HG03108 (cell line): ENCODE data around the gene ZBTB11.
A peak's percentile ranks its signal among the peaks of the same experiment; 100 is the strongest.
"Not testable (repeated sequence)": the region's sequence is repeated elsewhere in the genome, so short reads cannot be mapped to it uniquely, and the experiment has no call there.

ENCODE experiments used
- ATAC-seq: cut with Tn5 transposase; IDR thresholded peaks from one replicate; pipeline ENCODE4 v1.9.1; 2021; ENCODE audit warnings: moderate library complexity; ENCODE audit not compliant: unreplicated experiment

The ZBTB11 gene

GRCh38 chr3:101646726-101647125, 30.2 kb downstream of the ZBTB11 start:
- no peak for ATAC-seq

GRCh38 chr3:101643861-101644613, 32.9 kb downstream of the ZBTB11 start:
- peak; percentile 63 for ATAC-seq

- ATAC-seq: no peak
These were observed 33.7 kb downstream of the ZBTB11 start for GRCh38 chr3:101643009-101643844.

GRCh38 chr3:101642441-101642840, 34.5 kb downstream of the ZBTB11 start:
- no peak for ATAC-seq

GRCh38 chr3:101641397-101642115, 35.4 kb downstream of the ZBTB11 start:
- not testable (repeated sequence) for ATAC-seq

- ATAC-seq: no peak
These were observed 36.7 kb downstream of the ZBTB11 start for GRCh38 chr3:101640256-101640655.

- no peak for ATAC-seq
These were observed 37.5 kb downstream of the ZBTB11 start for GRCh38 chr3:101639280-101639963.

GRCh38 chr3:101638261-101638745, 38.6 kb downstream of the ZBTB11 start:
- no peak for ATAC-seq

GRCh38 chr3:101637451-101637850, 39.5 kb downstream of the ZBTB11 start:
- no peak for ATAC-seq

GRCh38 chr3:101635954-101636798, 40.8 kb downstream of the ZBTB11 start:
- ATAC-seq: peak; percentile 90

GRCh38 chr3:101635345-101635744, 41.6 kb downstream of the ZBTB11 start:
- ATAC-seq: no peak

- ATAC-seq: no peak
These were observed 42.2 kb downstream of the ZBTB11 start for GRCh38 chr3:101634591-101635196.

- ATAC-seq: no peak
These were observed 43.7 kb downstream of the ZBTB11 start for GRCh38 chr3:101633186-101633585.

GRCh38 chr3:101632586-101632985, 44.3 kb downstream of the ZBTB11 start:
- ATAC-seq: no peak

GRCh38 chr3:101631959-101632358, 45.0 kb downstream of the ZBTB11 start:
- ATAC-seq: not testable (repeated sequence)

GRCh38 chr3:101631098-101631796, 45.7 kb downstream of the ZBTB11 start:
- no peak for ATAC-seq

- ATAC-seq: no peak
These were observed 47.7 kb downstream of the ZBTB11 start for GRCh38 chr3:101629219-101629618.

- ATAC-seq: no peak
These were observed 51.1 kb downstream of the ZBTB11 start for GRCh38 chr3:101625879-101626278.

GRCh38 chr3:101624857-101625256, 52.1 kb downstream of the ZBTB11 start:
- no peak for ATAC-seq
